HG03103 (cell line): ENCODE data around the gene POC1A.
A peak's percentile ranks its signal among the peaks of the same experiment; 100 is the strongest.

ENCODE experiments used
- ATAC-seq: cut with Tn5 transposase; IDR thresholded peaks from one replicate; pipeline ENCODE4 v1.9.1; 2021; ENCODE audit warnings: low read depth; ENCODE audit not compliant: unreplicated experiment

The POC1A gene

GRCh38 chr3:52154135-52155094 is at the start of gene POC1A:
Gene POC1A, minus strand, starts transcription at chr3:52154423. Its CDS starts 51 bp downstream, at chr3:52154372.
- peak; percentile 75 for ATAC-seq

GRCh38 chr3:52203701-52204100 is 49.5 kb upstream of the POC1A start:
- no peak for ATAC-seq

GRCh38 chr3:52202384-52203077 is 48.3 kb upstream of the POC1A start:
- no peak for ATAC-seq

GRCh38 chr3:52200981-52201679 is 46.9 kb upstream of the POC1A start:
- no peak for ATAC-seq

GRCh38 chr3:52198643-52199608 is 44.7 kb upstream of the POC1A start:
- no peak for ATAC-seq

GRCh38 chr3:52197842-52198625 is 43.8 kb upstream of the POC1A start, which contains the start of gene ALAS1:
Gene ALAS1, plus strand, starts transcription at chr3:52198160. Its CDS starts 1,082 bp downstream, at chr3:52199242.
- ATAC-seq, result peak; percentile 71

GRCh38 chr3:52197499-52197841 is 43.2 kb upstream of the POC1A start:
- no peak for ATAC-seq

GRCh38 chr3:52196977-52197376 is 42.8 kb upstream of the POC1A start:
- no peak for ATAC-seq

- ATAC-seq, result no peak
These were observed 41.7 kb upstream of the POC1A start for GRCh38 chr3:52195823-52196331.

GRCh38 chr3:52195291-52195597 is 41.0 kb upstream of the POC1A start:
- ATAC-seq, result no peak

- no peak for ATAC-seq
These were observed 40.5 kb upstream of the POC1A start for GRCh38 chr3:52194485-52195290.

GRCh38 chr3:52193065-52193464 is 38.8 kb upstream of the POC1A start:
- ATAC-seq, result no peak

- no peak for ATAC-seq
These were observed 37.4 kb upstream of the POC1A start for GRCh38 chr3:52191663-52192062.

- ATAC-seq, result no peak
These were observed 36.3 kb upstream of the POC1A start for GRCh38 chr3:52190294-52191074.

GRCh38 chr3:52188556-52188955 is 34.3 kb upstream of the POC1A start:
- no peak for ATAC-seq

- ATAC-seq, result no peak
These were observed 32.5 kb upstream of the POC1A start for GRCh38 chr3:52186729-52187128.

GRCh38 chr3:52185837-52186236 is 31.6 kb upstream of the POC1A start:
- no peak for ATAC-seq

- no peak for ATAC-seq
These were observed 31.1 kb upstream of the POC1A start for GRCh38 chr3:52185311-52185710.
